ENCODE results near the gene INSC.

DNA sequence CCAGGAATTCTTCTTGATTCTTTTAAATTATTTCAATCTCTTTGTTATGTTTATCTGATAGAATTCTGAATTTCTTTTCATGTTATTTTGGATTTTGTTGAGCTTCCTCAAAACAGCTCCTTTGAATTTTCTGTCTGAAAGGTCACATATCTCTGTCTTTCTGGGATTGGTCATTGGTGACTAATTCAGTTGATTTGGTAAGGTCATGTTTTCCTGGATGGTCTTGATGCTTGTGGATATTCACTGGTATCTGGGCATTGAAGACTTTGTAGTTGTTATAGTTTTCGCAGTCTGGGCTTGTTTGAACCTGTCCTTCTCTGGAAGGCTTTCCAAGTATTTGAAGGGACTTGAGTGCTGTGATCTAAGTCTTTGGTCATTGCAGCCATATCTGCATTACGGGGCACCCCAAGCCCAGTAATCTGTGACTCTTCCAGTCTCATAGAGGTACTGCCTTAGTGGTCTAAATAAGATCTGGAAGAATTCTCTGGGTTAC, 18.9 kb upstream of the INSC start:
- TF ChIP-seq CTCF (IDR thresholded peaks at IDR 0.05 in 4 of 5, conservative IDR thresholded peaks at IDR 0.05 in 1 of 5) (no peak), POLR2A (IDR thresholded peaks at IDR 0.05) (no peak)
